H9 (cell line): ENCODE data around the gene ANKRD27. TPM values are rescaled to one million over a fixed set of nuclear protein-coding genes. Genes with fewer than 3 reads are reported as not detected.

ENCODE experiments used
- DNase-seq: peaks from one replicate; pipeline ENCODE4 v3.0.0-alpha.2; 2017
- H2AFZ ChIP-seq: one replicate; pipeline ENCODE4 v1.6.1; 2013; ENCODE audit warnings: mild to moderate bottlenecking, low read length, control low read depth, moderate library complexity
- H2AK5ac ChIP-seq: 2 replicates; pipeline ENCODE4 v1.6.1; 2013; ENCODE audit warnings: low read length, control low read depth, mixed read lengths; ENCODE audit not compliant: insufficient read length
- H2BK120ac ChIP-seq: one replicate; pipeline ENCODE4 v1.6.1; 2013; ENCODE audit warnings: low read depth, mild to moderate bottlenecking, low read length, control low read depth, inconsistent platforms; ENCODE audit not compliant: poor library complexity, severe bottlenecking
- H2BK12ac ChIP-seq: 2 replicates; pipeline ENCODE4 v1.6.1; 2013; ENCODE audit warnings: low read length, control low read depth, mixed read lengths, low read depth; ENCODE audit not compliant: insufficient read length
- H2BK15ac ChIP-seq: 2 replicates; pipeline ENCODE4 v1.6.1; 2013; ENCODE audit warnings: low read depth, low read length, control low read depth
- H2BK20ac ChIP-seq: one replicate; pipeline ENCODE4 v1.6.1; 2013; ENCODE audit warnings: low read depth, mild to moderate bottlenecking, low read length, control low read depth, inconsistent platforms; ENCODE audit not compliant: poor library complexity, severe bottlenecking
- H2BK5ac ChIP-seq: 2 replicates; pipeline ENCODE4 v1.6.1; 2013; ENCODE audit warnings: low read length, control low read depth, mixed read lengths; ENCODE audit not compliant: insufficient read length
- H3K14ac ChIP-seq: 2 replicates; pipeline ENCODE4 v1.6.1; 2013; ENCODE audit warnings: low read length, control low read depth; ENCODE audit not compliant: insufficient read depth
- H3K18ac ChIP-seq: 2 replicates; pipeline ENCODE4 v1.6.1; 2013; ENCODE audit warnings: low read depth, mild to moderate bottlenecking, mixed read lengths, low read length, control low read depth; ENCODE audit not compliant: insufficient read length
- H3K23ac ChIP-seq: 2 replicates; pipeline ENCODE4 v1.6.1; 2013; ENCODE audit warnings: low read length, control low read depth, mixed read lengths, low read depth; ENCODE audit not compliant: insufficient read length
- H3K23me2 ChIP-seq: 2 replicates; pipeline ENCODE4 v1.6.1; 2013; ENCODE audit warnings: low read depth, mild to moderate bottlenecking, mixed read lengths, low read length, control low read depth; ENCODE audit not compliant: insufficient read length, poor library complexity, severe bottlenecking
- H3K27ac ChIP-seq: 2 replicates; pipeline ENCODE4 v1.5.1; 2013; ENCODE audit warnings: low read length, control low read depth, mixed read lengths, low read depth; ENCODE audit not compliant: insufficient read length
- H3K27me3 ChIP-seq: 2 replicates; pipeline ENCODE4 v1.6.1; 2013; ENCODE audit warnings: low read length, control low read depth, inconsistent platforms; ENCODE audit not compliant: insufficient read depth
- H3K4ac ChIP-seq: 2 replicates; pipeline ENCODE4 v1.6.1; 2013; ENCODE audit warnings: low read depth, mild to moderate bottlenecking, control low read depth, inconsistent platforms, low read length, moderate library complexity
- H3K4me1 ChIP-seq: 2 replicates; pipeline ENCODE4 v1.6.1; 2013; ENCODE audit warnings: low read length, control low read depth, inconsistent platforms; ENCODE audit not compliant: insufficient read depth
- H3K4me2 ChIP-seq: 2 replicates; pipeline ENCODE4 v1.6.1; 2013; ENCODE audit warnings: low read length, control low read depth, mixed read lengths; ENCODE audit not compliant: insufficient read length, insufficient read depth
- H3K56ac ChIP-seq: 2 replicates; pipeline ENCODE4 v1.6.1; 2013; ENCODE audit warnings: low read depth, mild to moderate bottlenecking, mixed read lengths, low read length, control low read depth; ENCODE audit not compliant: insufficient read length
- H3K79me1 ChIP-seq: 2 replicates; pipeline ENCODE4 v1.6.1; 2013; ENCODE audit warnings: low read depth, mild to moderate bottlenecking, moderate library complexity, low read length, control low read depth, inconsistent platforms; ENCODE audit not compliant: insufficient read depth, poor library complexity, severe bottlenecking
- H3K79me2 ChIP-seq: 2 replicates; pipeline ENCODE4 v1.6.1; 2013; ENCODE audit warnings: low read length, control low read depth, inconsistent platforms; ENCODE audit not compliant: insufficient read depth
- H3K9ac ChIP-seq: 2 replicates; pipeline ENCODE4 v1.6.1; 2013; ENCODE audit warnings: low read length, control low read depth, mixed read lengths; ENCODE audit not compliant: insufficient read length; ENCODE audit errors: extremely low read depth
- H3K9me3 ChIP-seq: one replicate; pipeline ENCODE4 v1.6.1; 2013; ENCODE audit warnings: low read depth, low read length, inconsistent platforms; ENCODE audit not compliant: control insufficient read depth
- H3T11ph ChIP-seq: one replicate; pipeline ENCODE4 v1.6.1; 2013; ENCODE audit warnings: mild to moderate bottlenecking, low read length, control low read depth, inconsistent platforms
- H4K20me1 ChIP-seq: one replicate; pipeline ENCODE4 v1.6.1; 2013; ENCODE audit not compliant: control insufficient read depth, insufficient read length, insufficient read depth
- H4K5ac ChIP-seq: 2 replicates; pipeline ENCODE4 v1.6.1; 2013; ENCODE audit warnings: low read depth, mild to moderate bottlenecking, mixed read lengths, low read length, control low read depth; ENCODE audit not compliant: insufficient read length
- H4K8ac ChIP-seq: replicated peaks from 2 replicates; pipeline ENCODE4 v1.6.1; 2013; ENCODE audit warnings: low read length, control low read depth, mixed read lengths, low read depth; ENCODE audit not compliant: insufficient read length
- H4K91ac ChIP-seq: 2 replicates; pipeline ENCODE4 v1.6.1; 2013; ENCODE audit warnings: low read depth, mild to moderate bottlenecking, moderate library complexity, mixed read lengths, low read length, control low read depth; ENCODE audit not compliant: insufficient read length
- H3K27ac Mint-ChIP-seq, 3 experiments: 2 replicates in 2 of 3; 3 replicates in 1 of 3; pipeline ENCODE4 v1.8.0; 2020 to 2021; ENCODE audit warnings: mixed read lengths in 3 of 3, mild to moderate bottlenecking in 1 of 3, moderate library complexity in 1 of 3
- H3K27me3 Mint-ChIP-seq: 2 replicates; pipeline ENCODE4 v1.8.0; 2021; ENCODE audit warnings: low read depth, mild to moderate bottlenecking, moderate library complexity, mixed read lengths
- H3K36me3 Mint-ChIP-seq, 3 experiments: 2 replicates in 2 of 3; 3 replicates in 1 of 3; pipeline ENCODE4 v1.8.0; 2020 to 2021; ENCODE audit warnings: low read depth in 3 of 3, mixed read lengths in 3 of 3; ENCODE audit not compliant: insufficient read depth in 1 of 3
- H3K4me1 Mint-ChIP-seq, 2 experiments: 2 replicates each; pipeline ENCODE4 v1.8.0; 2020; ENCODE audit warnings: mixed read lengths in 2 of 2
- H3K4me3 Mint-ChIP-seq, 2 experiments: 2 replicates in 1 of 2; 3 replicates in 1 of 2; pipeline ENCODE4 v1.8.0; 2020 to 2021; ENCODE audit warnings: mild to moderate bottlenecking in 2 of 2, mixed read lengths in 2 of 2, moderate library complexity in 1 of 2
- H3K9me3 Mint-ChIP-seq, 2 experiments: 2 replicates in 1 of 2; 3 replicates in 1 of 2; pipeline ENCODE4 v1.8.0; 2020; ENCODE audit warnings: mild to moderate bottlenecking in 2 of 2, mixed read lengths in 2 of 2, moderate library complexity in 1 of 2
- CTCF ChIP-seq: fragments of 200-600 bp; sonication (generic); conservative IDR thresholded peaks from 3 replicates; pipeline ENCODE4 v1.8.0; 2021; ENCODE audit warnings: antibody characterized with exemption, mild to moderate bottlenecking
- WGBS: extraction: QIAGEN DNeasy Blood & Tissue Kit; methylation state at CpG from one replicate; pipeline ENCODE4 v1.1.7; 2013; ENCODE audit warnings: missing lambda C conversion rate, low lambda C conversion rate, mixed read lengths; ENCODE audit not compliant: insufficient read length; ENCODE audit errors: extremely low coverage; 5-methylcytosine and 5-hydroxymethylcytosine counted together
- total RNA-seq: library from RNA; stranded (reverse); gene quantifications from 2 replicates; pipeline ENCODE4 v1.2.1, GENCODE V29; 2021

ANKRD27 gene
- total RNA-seq, 1 experiment from 2014 or later: 40.7 TPM

GRCh38 chr19:32566246-32566830 is 108.6 kb downstream of the ANKRD27 start:
- no peak overlapping the region for H2BK5ac ChIP-seq
- no peak overlapping the region for H3K4ac ChIP-seq
- no peaks in the 10 kb centered on the region for H3K27me3 ChIP-seq
- H3K23ac ChIP-seq: no peak overlapping the region
- no peak overlapping the region for H4K91ac ChIP-seq
- Mint-ChIP-seq H3K27ac (no peak overlapping the region), H3K9me3 (no peaks in the 10 kb centered on the region), H3K27me3 (peaks cover 2% of the 10 kb centered on the region), H3K36me3 (no peaks in the 10 kb centered on the region), H3K4me1 (peaks cover 3 to 5% of the 10 kb centered on the region in 2 experiments; a peak in 3 of 4 replicates), H3K4me3 (no peak overlapping the region)
- no peak overlapping the region for H2AK5ac ChIP-seq
- H3T11ph ChIP-seq: no peak overlapping the region
- no peaks in the 10 kb centered on the region for H4K20me1 ChIP-seq
- no peak overlapping the region for H2AFZ ChIP-seq
- TF ChIP-seq CTCF: no peak
- no peak overlapping the region for H2BK15ac ChIP-seq
- H2BK20ac ChIP-seq: no peak overlapping the region
- no peak overlapping the region for H3K18ac ChIP-seq
- no peak overlapping the region for H3K14ac ChIP-seq
- H3K4me1 ChIP-seq: no peaks in the 10 kb centered on the region
- no peak overlapping the region for H4K5ac ChIP-seq
- H3K4me2 ChIP-seq: no peak overlapping the region
- no peak overlapping the region for H2BK120ac ChIP-seq
- H3K79me1 ChIP-seq: no peaks in the 10 kb centered on the region
- no peak overlapping the region for H3K27ac ChIP-seq
- no peak overlapping the region for H4K8ac ChIP-seq
- H3K23me2 ChIP-seq: no peaks in the 10 kb centered on the region
- no peaks in the 10 kb centered on the region for H3K9me3 ChIP-seq
- no CpG with 5 or more reads among the region's 5 CpGs for WGBS
- H3K56ac ChIP-seq: no peak overlapping the region
- no peaks in the 10 kb centered on the region for H3K79me2 ChIP-seq
- H2BK12ac ChIP-seq: no peak overlapping the region
- DNase-seq: no peak
- no peak overlapping the region for H3K9ac ChIP-seq
